ENCODE results near the gene HOXA6.

- TF ChIP-seq CTCF (IDR thresholded peaks at IDR 0.05; ENCODE audit: low read depth, low read length, missing input control) (peak; percentile 67), HNF4A (conservative IDR thresholded peaks at IDR 0.05) (no peak), RXRA (IDR thresholded peaks at IDR 0.05) (no peak), RAD21 (IDR thresholded peaks at IDR 0.05) (peak; percentile 34 to 67), TAF1 (conservative IDR thresholded peaks at IDR 0.05) (no peak), FOXA2 (IDR thresholded peaks at IDR 0.05) (no peak), REST (IDR thresholded peaks at IDR 0.05) (no peak)
These were observed 3.2 kb upstream of the HOXA6 start for GRCh38 chr7:27150568-27151340.
